Esophagus muscularis mucosa (tissue), 2 donors: ENCODE results near the gene COA7.

Experiments used
- POLR2A ChIP-seq: fragments of 450-650 bp; IDR thresholded peaks from one replicate; pipeline ENCODE4 v1.6.1; 2017; ENCODE audit warnings: antibody characterized with exemption, moderate library complexity, mild to moderate bottlenecking, low read depth
- POLR2AphosphoS5 ChIP-seq, 2 donors: sonication (generic); formaldehyde crosslinking; IDR thresholded peaks; one replicate each; pipeline ENCODE4 v1.6.1; 2017; ENCODE audit warnings: antibody characterized with exemption in 2 of 2

GRCh38 chr1:52645261-52645660 is 52.9 kb downstream of the COA7 start:
- TF ChIP-seq POLR2A (no peak), POLR2AphosphoS5 (IDR thresholded peaks at IDR 0.05) (no peak)
